WTC11 (cell line): ENCODE measurements around the gene NEK8. TPM values are rescaled to one million over a fixed set of nuclear protein-coding genes. Genes with fewer than 3 reads are reported as not detected.

Experiments
- ATF1 ChIP-seq: sonication (generic); formaldehyde crosslinking; IDR thresholded peaks from 2 replicates; pipeline ENCODE4 v1.8.1; 2023; ENCODE audit warnings: mild to moderate bottlenecking, moderate library complexity, missing genetic modification reagents
- ELF4 ChIP-seq: sonication (generic); formaldehyde crosslinking; IDR thresholded peaks from 2 replicates; pipeline ENCODE4 v1.8.1; 2022; ENCODE audit warnings: low read depth, mild to moderate bottlenecking, moderate library complexity, missing genetic modification reagents
- ESRRA ChIP-seq: sonication (generic); formaldehyde crosslinking; IDR thresholded peaks from 2 replicates; pipeline ENCODE4 v1.8.1; 2022; ENCODE audit warnings: mild to moderate bottlenecking, missing genetic modification reagents, borderline replicate concordance
- FOXK1 ChIP-seq: sonication (generic); formaldehyde crosslinking; IDR thresholded peaks from 2 replicates; pipeline ENCODE4 v1.8.0; 2022; ENCODE audit warnings: mild to moderate bottlenecking, moderate library complexity, missing genetic modification reagents
- IRF2 ChIP-seq: sonication (generic); formaldehyde crosslinking; IDR thresholded peaks from 2 replicates; pipeline ENCODE4 v1.8.0; 2022; ENCODE audit warnings: low read depth, missing genetic modification reagents, borderline replicate concordance
- JAZF1 ChIP-seq: fragments of 250-450 bp; sonication (Bioruptor Pico); IDR thresholded peaks from 2 replicates; pipeline ENCODE4 v1.9.0; 2021; ENCODE audit warnings: moderate library complexity, mild to moderate bottlenecking, inconsistent platforms
- MYBL2 ChIP-seq: sonication (generic); formaldehyde crosslinking; IDR thresholded peaks from 2 replicates; pipeline ENCODE4 v1.8.1; 2023; ENCODE audit warnings: mild to moderate bottlenecking, moderate library complexity, missing genetic modification reagents
- NFE2L1 ChIP-seq: sonication (generic); formaldehyde crosslinking; IDR thresholded peaks from 2 replicates; pipeline ENCODE4 v1.8.1; 2023; ENCODE audit warnings: missing genetic modification reagents
- NR2C2 ChIP-seq: sonication (generic); formaldehyde crosslinking; IDR thresholded peaks from 2 replicates; pipeline ENCODE4 v1.8.0; 2022; ENCODE audit warnings: mild to moderate bottlenecking, missing genetic modification reagents
- NR3C1 ChIP-seq: sonication (generic); formaldehyde crosslinking; conservative IDR thresholded peaks from 2 replicates; pipeline ENCODE4 v1.8.1; 2023; ENCODE audit warnings: low read depth, mild to moderate bottlenecking, missing genetic modification reagents
- PRRX2 ChIP-seq: fragments of 250-450 bp; sonication (Bioruptor Pico); IDR thresholded peaks from 2 replicates; pipeline ENCODE4 v1.8.0; 2021; ENCODE audit warnings: mild to moderate bottlenecking
- ZNF121 ChIP-seq: sonication (generic); formaldehyde crosslinking; IDR thresholded peaks from 2 replicates; pipeline ENCODE4 v1.8.0; 2023; ENCODE audit warnings: missing genetic modification reagents
- ZNF138 ChIP-seq: sonication (generic); formaldehyde crosslinking; conservative IDR thresholded peaks from 2 replicates; pipeline ENCODE4 v1.8.1; 2022; ENCODE audit warnings: mild to moderate bottlenecking, moderate library complexity, missing genetic modification reagents
- ZNF219 ChIP-seq: sonication (generic); formaldehyde crosslinking; IDR thresholded peaks from 2 replicates; pipeline ENCODE4 v1.8.0; 2023; ENCODE audit warnings: missing genetic modification reagents, mild to moderate bottlenecking, borderline replicate concordance
- ZNF232 ChIP-seq: sonication (generic); formaldehyde crosslinking; IDR thresholded peaks from 2 replicates; pipeline ENCODE4 v1.8.0; 2022; ENCODE audit warnings: mild to moderate bottlenecking, missing genetic modification reagents
- ZNF263 ChIP-seq: sonication (generic); formaldehyde crosslinking; IDR thresholded peaks from 2 replicates; pipeline ENCODE4 v1.8.1; 2022; ENCODE audit warnings: low read depth, mild to moderate bottlenecking, moderate library complexity, missing genetic modification reagents
- ZNF671 ChIP-seq: fragments of 250-450 bp; sonication (Bioruptor Pico); IDR thresholded peaks from 2 replicates; pipeline ENCODE4 v1.8.0; 2021; ENCODE audit warnings: mild to moderate bottlenecking
- total RNA-seq: library from RNA; stranded (reverse); gene quantifications from 3 replicates; pipeline ENCODE4 v1.2.3, GENCODE V29; 2021
- TF ChIP-seq, protein P1 (sequence below): sonication (generic); formaldehyde crosslinking; IDR thresholded peaks from 2 replicates; pipeline ENCODE4 v1.8.0; 2022; ENCODE audit warnings: mild to moderate bottlenecking, missing genetic modification reagents
- TF ChIP-seq, protein P2 (sequence below): sonication (generic); formaldehyde crosslinking; IDR thresholded peaks from 2 replicates; pipeline ENCODE4 v1.8.0; 2023; ENCODE audit warnings: missing genetic modification reagents, mild to moderate bottlenecking, borderline replicate concordance
- TF ChIP-seq, protein P3 (sequence below): fragments of 250-450 bp; sonication (Bioruptor Pico); IDR thresholded peaks from 2 replicates; pipeline ENCODE4 v1.9.0; 2021; ENCODE audit warnings: mild to moderate bottlenecking
- TF ChIP-seq, protein P4 (sequence below): fragments of 250-450 bp; sonication (Bioruptor Pico); IDR thresholded peaks from 2 replicates; pipeline ENCODE4 v1.9.0; 2021; ENCODE audit warnings: mild to moderate bottlenecking, borderline replicate concordance
- TF ChIP-seq, protein P5 (sequence below): sonication (generic); formaldehyde crosslinking; IDR thresholded peaks from 2 replicates; pipeline ENCODE4 v1.8.0; 2022; ENCODE audit warnings: mild to moderate bottlenecking, missing genetic modification reagents
- TF ChIP-seq, protein P6 (sequence below): fragments of 250-450 bp; sonication (Bioruptor Pico); IDR thresholded peaks from 2 replicates; pipeline ENCODE4 v1.8.0; 2021; ENCODE audit warnings: mild to moderate bottlenecking

Gene NEK8
- total RNA-seq, 1 experiment from 2014 or later = 25.0 TPM

DNA sequence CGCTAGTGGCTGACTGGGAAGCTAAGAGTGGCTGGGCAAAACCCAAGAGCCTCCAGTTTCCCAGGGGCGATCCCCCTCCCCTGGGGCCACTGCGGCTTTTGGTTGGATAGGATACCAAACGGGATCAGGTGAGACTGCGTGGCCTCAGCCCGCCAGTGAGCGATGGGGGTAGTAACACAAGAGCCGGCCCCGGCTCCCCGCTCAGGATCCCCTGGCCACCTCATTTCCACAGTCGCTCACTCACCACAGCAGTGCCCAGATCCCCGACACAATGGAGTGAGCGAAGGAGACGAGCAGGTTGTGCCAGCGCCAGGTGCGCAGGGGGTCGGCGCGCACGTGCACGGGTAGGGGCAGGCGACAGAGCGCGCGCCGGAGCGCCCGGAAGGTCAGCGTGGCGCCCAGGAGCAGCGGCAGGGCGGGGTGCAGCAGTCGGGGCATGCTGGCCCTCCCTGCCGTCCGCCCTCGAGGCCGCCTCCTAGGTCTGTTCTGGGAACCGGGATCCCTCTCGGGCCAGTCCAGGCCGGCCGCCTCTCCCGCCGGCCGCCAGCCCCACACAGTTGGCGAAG is 2.8 kb upstream of the NEK8 start (continued):
- TF ChIP-seq NR3C1 (no peak), ZNF232 (CRISPR knock-in tag) (peak; percentile 72), ZNF138 (no peak), NFE2L1 (CRISPR knock-in tag) (no peak), MYBL2 (CRISPR knock-in tag) (peak; percentile 89), NR2C2 (CRISPR knock-in tag) (no peak), ATF1 (CRISPR knock-in tag) (0 out of 2 replicates have a peak, but pooled peaks have one; percentile 13), ZNF121 (CRISPR knock-in tag) (no peak), ZNF219 (CRISPR knock-in tag) (no peak), IRF2 (0 out of 2 replicates have a peak, but pooled peaks have one; percentile 48), ZNF263 (CRISPR knock-in tag) (no peak), JAZF1 (CRISPR knock-in tag) (no peak), ESRRA (CRISPR knock-in tag) (no peak; the same call in 1 of the 2 replicates), ELF4 (CRISPR knock-in tag) (no peak), PRRX2 (CRISPR knock-in tag) (peak; percentile 94), ZNF671 (CRISPR knock-in tag) (peak; percentile 94), FOXK1 (CRISPR knock-in tag) (peak; percentile 74)
- TF ChIP-seq, protein P1, sequence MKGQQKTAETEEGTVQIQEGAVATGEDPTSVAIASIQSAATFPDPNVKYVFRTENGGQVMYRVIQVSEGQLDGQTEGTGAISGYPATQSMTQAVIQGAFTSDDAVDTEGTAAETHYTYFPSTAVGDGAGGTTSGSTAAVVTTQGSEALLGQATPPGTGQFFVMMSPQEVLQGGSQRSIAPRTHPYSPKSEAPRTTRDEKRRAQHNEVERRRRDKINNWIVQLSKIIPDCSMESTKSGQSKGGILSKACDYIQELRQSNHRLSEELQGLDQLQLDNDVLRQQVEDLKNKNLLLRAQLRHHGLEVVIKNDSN = peak; percentile 52
- TF ChIP-seq, protein P2, sequence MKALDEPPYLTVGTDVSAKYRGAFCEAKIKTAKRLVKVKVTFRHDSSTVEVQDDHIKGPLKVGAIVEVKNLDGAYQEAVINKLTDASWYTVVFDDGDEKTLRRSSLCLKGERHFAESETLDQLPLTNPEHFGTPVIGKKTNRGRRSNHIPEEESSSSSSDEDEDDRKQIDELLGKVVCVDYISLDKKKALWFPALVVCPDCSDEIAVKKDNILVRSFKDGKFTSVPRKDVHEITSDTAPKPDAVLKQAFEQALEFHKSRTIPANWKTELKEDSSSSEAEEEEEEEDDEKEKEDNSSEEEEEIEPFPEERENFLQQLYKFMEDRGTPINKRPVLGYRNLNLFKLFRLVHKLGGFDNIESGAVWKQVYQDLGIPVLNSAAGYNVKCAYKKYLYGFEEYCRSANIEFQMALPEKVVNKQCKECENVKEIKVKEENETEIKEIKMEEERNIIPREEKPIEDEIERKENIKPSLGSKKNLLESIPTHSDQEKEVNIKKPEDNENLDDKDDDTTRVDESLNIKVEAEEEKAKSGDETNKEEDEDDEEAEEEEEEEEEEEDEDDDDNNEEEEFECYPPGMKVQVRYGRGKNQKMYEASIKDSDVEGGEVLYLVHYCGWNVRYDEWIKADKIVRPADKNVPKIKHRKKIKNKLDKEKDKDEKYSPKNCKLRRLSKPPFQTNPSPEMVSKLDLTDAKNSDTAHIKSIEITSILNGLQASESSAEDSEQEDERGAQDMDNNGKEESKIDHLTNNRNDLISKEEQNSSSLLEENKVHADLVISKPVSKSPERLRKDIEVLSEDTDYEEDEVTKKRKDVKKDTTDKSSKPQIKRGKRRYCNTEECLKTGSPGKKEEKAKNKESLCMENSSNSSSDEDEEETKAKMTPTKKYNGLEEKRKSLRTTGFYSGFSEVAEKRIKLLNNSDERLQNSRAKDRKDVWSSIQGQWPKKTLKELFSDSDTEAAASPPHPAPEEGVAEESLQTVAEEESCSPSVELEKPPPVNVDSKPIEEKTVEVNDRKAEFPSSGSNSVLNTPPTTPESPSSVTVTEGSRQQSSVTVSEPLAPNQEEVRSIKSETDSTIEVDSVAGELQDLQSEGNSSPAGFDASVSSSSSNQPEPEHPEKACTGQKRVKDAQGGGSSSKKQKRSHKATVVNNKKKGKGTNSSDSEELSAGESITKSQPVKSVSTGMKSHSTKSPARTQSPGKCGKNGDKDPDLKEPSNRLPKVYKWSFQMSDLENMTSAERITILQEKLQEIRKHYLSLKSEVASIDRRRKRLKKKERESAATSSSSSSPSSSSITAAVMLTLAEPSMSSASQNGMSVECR = no peak; the same call in 1 of the 2 replicates
- TF ChIP-seq, protein P3, sequence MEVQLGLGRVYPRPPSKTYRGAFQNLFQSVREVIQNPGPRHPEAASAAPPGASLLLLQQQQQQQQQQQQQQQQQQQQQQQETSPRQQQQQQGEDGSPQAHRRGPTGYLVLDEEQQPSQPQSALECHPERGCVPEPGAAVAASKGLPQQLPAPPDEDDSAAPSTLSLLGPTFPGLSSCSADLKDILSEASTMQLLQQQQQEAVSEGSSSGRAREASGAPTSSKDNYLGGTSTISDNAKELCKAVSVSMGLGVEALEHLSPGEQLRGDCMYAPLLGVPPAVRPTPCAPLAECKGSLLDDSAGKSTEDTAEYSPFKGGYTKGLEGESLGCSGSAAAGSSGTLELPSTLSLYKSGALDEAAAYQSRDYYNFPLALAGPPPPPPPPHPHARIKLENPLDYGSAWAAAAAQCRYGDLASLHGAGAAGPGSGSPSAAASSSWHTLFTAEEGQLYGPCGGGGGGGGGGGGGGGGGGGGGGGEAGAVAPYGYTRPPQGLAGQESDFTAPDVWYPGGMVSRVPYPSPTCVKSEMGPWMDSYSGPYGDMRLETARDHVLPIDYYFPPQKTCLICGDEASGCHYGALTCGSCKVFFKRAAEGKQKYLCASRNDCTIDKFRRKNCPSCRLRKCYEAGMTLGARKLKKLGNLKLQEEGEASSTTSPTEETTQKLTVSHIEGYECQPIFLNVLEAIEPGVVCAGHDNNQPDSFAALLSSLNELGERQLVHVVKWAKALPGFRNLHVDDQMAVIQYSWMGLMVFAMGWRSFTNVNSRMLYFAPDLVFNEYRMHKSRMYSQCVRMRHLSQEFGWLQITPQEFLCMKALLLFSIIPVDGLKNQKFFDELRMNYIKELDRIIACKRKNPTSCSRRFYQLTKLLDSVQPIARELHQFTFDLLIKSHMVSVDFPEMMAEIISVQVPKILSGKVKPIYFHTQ (CRISPR knock-in tag) = peak; percentile 86
- TF ChIP-seq, protein P4, sequence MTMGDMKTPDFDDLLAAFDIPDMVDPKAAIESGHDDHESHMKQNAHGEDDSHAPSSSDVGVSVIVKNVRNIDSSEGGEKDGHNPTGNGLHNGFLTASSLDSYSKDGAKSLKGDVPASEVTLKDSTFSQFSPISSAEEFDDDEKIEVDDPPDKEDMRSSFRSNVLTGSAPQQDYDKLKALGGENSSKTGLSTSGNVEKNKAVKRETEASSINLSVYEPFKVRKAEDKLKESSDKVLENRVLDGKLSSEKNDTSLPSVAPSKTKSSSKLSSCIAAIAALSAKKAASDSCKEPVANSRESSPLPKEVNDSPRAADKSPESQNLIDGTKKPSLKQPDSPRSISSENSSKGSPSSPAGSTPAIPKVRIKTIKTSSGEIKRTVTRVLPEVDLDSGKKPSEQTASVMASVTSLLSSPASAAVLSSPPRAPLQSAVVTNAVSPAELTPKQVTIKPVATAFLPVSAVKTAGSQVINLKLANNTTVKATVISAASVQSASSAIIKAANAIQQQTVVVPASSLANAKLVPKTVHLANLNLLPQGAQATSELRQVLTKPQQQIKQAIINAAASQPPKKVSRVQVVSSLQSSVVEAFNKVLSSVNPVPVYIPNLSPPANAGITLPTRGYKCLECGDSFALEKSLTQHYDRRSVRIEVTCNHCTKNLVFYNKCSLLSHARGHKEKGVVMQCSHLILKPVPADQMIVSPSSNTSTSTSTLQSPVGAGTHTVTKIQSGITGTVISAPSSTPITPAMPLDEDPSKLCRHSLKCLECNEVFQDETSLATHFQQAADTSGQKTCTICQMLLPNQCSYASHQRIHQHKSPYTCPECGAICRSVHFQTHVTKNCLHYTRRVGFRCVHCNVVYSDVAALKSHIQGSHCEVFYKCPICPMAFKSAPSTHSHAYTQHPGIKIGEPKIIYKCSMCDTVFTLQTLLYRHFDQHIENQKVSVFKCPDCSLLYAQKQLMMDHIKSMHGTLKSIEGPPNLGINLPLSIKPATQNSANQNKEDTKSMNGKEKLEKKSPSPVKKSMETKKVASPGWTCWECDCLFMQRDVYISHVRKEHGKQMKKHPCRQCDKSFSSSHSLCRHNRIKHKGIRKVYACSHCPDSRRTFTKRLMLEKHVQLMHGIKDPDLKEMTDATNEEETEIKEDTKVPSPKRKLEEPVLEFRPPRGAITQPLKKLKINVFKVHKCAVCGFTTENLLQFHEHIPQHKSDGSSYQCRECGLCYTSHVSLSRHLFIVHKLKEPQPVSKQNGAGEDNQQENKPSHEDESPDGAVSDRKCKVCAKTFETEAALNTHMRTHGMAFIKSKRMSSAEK (CRISPR knock-in tag) = peak; percentile 40; the same call in 1 of the 2 replicates
- TF ChIP-seq, protein P5, sequence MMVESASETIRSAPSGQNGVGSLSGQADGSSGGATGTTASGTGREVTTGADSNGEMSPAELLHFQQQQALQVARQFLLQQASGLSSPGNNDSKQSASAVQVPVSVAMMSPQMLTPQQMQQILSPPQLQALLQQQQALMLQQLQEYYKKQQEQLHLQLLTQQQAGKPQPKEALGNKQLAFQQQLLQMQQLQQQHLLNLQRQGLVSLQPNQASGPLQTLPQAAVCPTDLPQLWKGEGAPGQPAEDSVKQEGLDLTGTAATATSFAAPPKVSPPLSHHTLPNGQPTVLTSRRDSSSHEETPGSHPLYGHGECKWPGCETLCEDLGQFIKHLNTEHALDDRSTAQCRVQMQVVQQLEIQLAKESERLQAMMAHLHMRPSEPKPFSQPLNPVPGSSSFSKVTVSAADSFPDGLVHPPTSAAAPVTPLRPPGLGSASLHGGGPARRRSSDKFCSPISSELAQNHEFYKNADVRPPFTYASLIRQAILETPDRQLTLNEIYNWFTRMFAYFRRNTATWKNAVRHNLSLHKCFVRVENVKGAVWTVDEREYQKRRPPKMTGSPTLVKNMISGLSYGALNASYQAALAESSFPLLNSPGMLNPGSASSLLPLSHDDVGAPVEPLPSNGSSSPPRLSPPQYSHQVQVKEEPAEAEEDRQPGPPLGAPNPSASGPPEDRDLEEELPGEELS (CRISPR knock-in tag) = peak; percentile 91
- TF ChIP-seq, protein P6, sequence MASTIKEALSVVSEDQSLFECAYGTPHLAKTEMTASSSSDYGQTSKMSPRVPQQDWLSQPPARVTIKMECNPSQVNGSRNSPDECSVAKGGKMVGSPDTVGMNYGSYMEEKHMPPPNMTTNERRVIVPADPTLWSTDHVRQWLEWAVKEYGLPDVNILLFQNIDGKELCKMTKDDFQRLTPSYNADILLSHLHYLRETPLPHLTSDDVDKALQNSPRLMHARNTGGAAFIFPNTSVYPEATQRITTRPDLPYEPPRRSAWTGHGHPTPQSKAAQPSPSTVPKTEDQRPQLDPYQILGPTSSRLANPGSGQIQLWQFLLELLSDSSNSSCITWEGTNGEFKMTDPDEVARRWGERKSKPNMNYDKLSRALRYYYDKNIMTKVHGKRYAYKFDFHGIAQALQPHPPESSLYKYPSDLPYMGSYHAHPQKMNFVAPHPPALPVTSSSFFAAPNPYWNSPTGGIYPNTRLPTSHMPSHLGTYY (CRISPR knock-in tag) = peak; percentile 90
